Esophagus squamous epithelium (tissue), 5 donors: ENCODE measurements around the gene MT1F. TPM values are rescaled to one million over a fixed set of nuclear protein-coding genes. Genes with fewer than 3 reads are reported as not detected.

Experiments used
- DNase-seq: peaks from one replicate; lab custom pipeline; 2025; lab: John Stamatoyannopoulos, UW
- H3K27ac ChIP-seq, 4 donors: fragments of 200-600 bp; sonication (generic); one replicate each; pipeline ENCODE4 v1.5.1; 2016 to 2019; ENCODE audit warnings: mild to moderate bottlenecking in 1 of 4
- H3K27me3 ChIP-seq, 4 donors: fragments of 200-600 bp; sonication (generic); 1 replicate in 3 of 4; 2 replicates in 1 of 4; pipeline versions ENCODE4 v1.5.1 to v1.6.0; 2017 to 2021; ENCODE audit warnings: antibody characterized with exemption in 1 of 4
- H3K36me3 ChIP-seq, 3 donors: fragments of 200-600 bp; sonication (generic); one replicate each; pipeline ENCODE4 v1.5.1; 2016 to 2019
- H3K4me1 ChIP-seq, 3 donors: fragments of 200-600 bp; sonication (generic); one replicate each; pipeline ENCODE4 v1.5.1; 2017 to 2019
- H3K4me3 ChIP-seq, 4 donors: fragments of 200-600 bp; sonication (generic); 1 replicate in 3 of 4; 2 replicates in 1 of 4; pipeline ENCODE4 v1.5.1; 2016 to 2019; ENCODE audit warnings: mild to moderate bottlenecking in 2 of 4, moderate library complexity in 1 of 4
- H3K9me3 ChIP-seq, 3 donors: fragments of 200-600 bp; sonication (generic); one replicate each; pipeline ENCODE4 v1.5.1; 2016 to 2019
- POLR2A ChIP-seq, 4 donors: fragments of 450-650 bp; IDR thresholded peaks; one replicate each; pipeline ENCODE4 v1.6.1; 2017; ENCODE audit warnings: antibody characterized with exemption in 4 of 4, mild to moderate bottlenecking in 4 of 4, moderate library complexity in 3 of 4
- WGBS, 2 donors: methylation state at CpG; one replicate each; pipeline ENCODE4 v1.1.5; 2018; 5-methylcytosine and 5-hydroxymethylcytosine counted together
- intact Hi-C: fragments of 100-400 bp; cut with DNase I; formaldehyde crosslinking; loops from one replicate; pipeline ENCODE4 v1.15.0; 2022
- total RNA-seq, 4 donors: library from RNA; depleted of rRNA; stranded (reverse); fragments of >200 nt; gene quantifications; one replicate each; pipeline ENCODE4 v1.1.0, GENCODE V29; 2016
- TF ChIP-seq, protein P1 (sequence below), 6 experiments: fragments of 450-650 bp in 4 of 6; fragments of 200-600 bp in 2 of 6; sonication (generic) in 2 of 6; IDR thresholded peaks; one replicate each; pipeline ENCODE4 v1.5.1; 2016 to 2019; ENCODE audit warnings: antibody characterized with exemption in 6 of 6, mild to moderate bottlenecking in 4 of 6, moderate library complexity in 4 of 6
- donor health status: DM: yes; HTN: yes; CAD: no.

Gene MT1F
- total RNA-seq, 4 donors from 2014 or later: 2.8 to 4.2 (median 2.9) TPM; not detected in 1

DNA sequence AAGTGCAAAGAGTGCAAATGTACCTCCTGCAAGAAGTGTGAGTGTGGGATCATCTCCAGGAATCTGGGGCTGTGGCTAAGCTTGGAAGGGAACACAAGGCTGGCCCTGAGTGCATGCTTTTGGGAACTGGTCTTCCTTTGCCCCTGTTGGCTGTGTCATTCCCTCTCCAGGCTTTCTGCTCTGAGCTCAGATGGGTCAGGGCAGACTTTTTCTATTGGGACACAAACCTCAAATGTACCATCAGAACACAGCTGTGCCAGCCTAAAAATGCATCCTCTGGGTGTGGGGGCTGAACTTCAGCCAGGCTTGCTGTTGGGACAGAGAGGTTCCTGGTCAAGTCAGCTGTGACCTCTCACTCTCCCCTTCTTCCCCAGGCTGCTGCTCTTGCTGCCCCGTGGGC lies 5.2 kb upstream of the MT1F start:
- Histone ChIP-seq H3K4me1 (peaks cover 3 to 18% (median 5%) of the 10 kb centered on the region in 3 donors), H3K4me3 (no peak overlapping the region), H3K27ac (no peak overlapping the region), H3K27me3 (peaks cover 0 to 61% (median 0%) of the 10 kb centered on the region in 4 donors), H3K36me3 (no peaks in the 10 kb centered on the region), H3K9me3 (no peaks in the 10 kb centered on the region)
- TF ChIP-seq, protein P1, sequence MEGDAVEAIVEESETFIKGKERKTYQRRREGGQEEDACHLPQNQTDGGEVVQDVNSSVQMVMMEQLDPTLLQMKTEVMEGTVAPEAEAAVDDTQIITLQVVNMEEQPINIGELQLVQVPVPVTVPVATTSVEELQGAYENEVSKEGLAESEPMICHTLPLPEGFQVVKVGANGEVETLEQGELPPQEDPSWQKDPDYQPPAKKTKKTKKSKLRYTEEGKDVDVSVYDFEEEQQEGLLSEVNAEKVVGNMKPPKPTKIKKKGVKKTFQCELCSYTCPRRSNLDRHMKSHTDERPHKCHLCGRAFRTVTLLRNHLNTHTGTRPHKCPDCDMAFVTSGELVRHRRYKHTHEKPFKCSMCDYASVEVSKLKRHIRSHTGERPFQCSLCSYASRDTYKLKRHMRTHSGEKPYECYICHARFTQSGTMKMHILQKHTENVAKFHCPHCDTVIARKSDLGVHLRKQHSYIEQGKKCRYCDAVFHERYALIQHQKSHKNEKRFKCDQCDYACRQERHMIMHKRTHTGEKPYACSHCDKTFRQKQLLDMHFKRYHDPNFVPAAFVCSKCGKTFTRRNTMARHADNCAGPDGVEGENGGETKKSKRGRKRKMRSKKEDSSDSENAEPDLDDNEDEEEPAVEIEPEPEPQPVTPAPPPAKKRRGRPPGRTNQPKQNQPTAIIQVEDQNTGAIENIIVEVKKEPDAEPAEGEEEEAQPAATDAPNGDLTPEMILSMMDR (IDR thresholded peaks at IDR 0.05): no peak
- TF ChIP-seq POLR2A (IDR thresholded peaks at IDR 0.05): no peak
- WGBS, 2 donors: 25 to 29% methylated on average over 1 of the region's 1 CpG
- intact Hi-C loops: no loop called here
- DNase-seq: no peak

DNA sequence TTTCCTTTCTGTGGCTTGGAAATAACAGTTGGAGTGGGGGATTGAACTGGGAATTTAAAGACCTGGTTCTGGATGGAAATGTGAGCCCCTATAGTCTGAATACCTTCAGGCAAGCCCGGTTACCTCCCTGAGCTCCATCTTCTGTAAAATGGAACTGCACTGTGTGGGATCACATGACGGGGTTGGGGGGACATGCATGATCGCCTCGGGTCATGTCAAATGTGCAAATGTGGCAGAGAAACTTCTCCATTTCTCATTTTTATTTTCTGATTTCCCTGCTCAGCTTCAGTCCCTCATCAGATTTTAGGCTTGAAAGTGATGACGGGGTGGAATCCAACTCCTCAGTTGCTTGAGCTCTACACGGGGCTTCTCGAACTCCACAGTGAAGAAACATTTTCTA lies 4.5 kb upstream of the MT1F start:
- intact Hi-C loops: no loop called here
- Histone ChIP-seq H3K27me3 (peaks cover 0 to 61% (median 0%) of the 10 kb centered on the region in 4 donors), H3K9me3 (no peaks in the 10 kb centered on the region), H3K4me3 (no peak overlapping the region), H3K27ac (no peak overlapping the region), H3K4me1 (peaks cover 9 to 24% (median 11%) of the 10 kb centered on the region in 3 donors), H3K36me3 (no peaks in the 10 kb centered on the region)
- 72 to 85% methylated on average over 7 of the region's 7 CpGs for WGBS, 2 donors
- TF ChIP-seq, protein P1 (IDR thresholded peaks at IDR 0.05): no peak
- TF ChIP-seq POLR2A (IDR thresholded peaks at IDR 0.05): no peak
- DNase-seq: no peak

DNA sequence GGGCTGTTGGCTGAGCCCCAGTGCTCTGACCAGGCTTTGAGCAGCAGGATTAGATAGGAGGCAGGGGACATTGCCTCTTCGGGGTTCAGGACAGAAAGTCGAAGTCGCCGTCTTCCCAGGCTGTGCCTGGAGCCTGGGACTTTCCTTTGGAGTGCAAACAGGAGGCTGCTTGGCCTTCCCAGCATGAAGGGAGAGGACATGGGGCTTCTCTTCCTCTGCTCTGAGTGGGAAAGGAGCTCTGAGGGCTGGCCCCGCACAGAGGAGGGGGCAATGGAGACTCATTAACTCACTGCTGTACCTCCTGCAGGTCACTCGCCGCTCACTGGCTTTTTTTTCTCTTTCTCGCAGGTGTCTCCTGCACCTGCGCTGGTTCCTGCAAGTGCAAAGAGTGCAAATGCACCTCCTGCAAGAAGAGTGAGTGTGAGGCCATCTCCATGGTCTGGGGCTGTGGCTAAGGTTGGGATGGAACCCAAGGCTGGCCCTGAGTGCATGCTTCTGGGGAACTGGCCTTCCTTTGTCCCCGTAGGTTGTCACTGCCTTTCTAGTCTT lies 642 bp downstream of the MT1F start:
- peak overlapping the region in 3 of 4 donors; percentile 55 to 71 (median 55) for H3K4me3 ChIP-seq
- H3K27ac ChIP-seq: peak overlapping the region in 3 of 4 donors; percentile 71 to 77 (median 74)
- intact Hi-C loops: no loop called here
- no peaks in the 10 kb centered on the region for H3K9me3 ChIP-seq
- H3K27me3 ChIP-seq: peaks cover 0 to 68% (median 10%) of the 10 kb centered on the region in 4 donors
- no peaks in the 10 kb centered on the region for H3K36me3 ChIP-seq
- WGBS, 2 donors: 56 to 65% methylated on average over 6 to 8 of the region's 10 CpGs
- no peak for DNase-seq
- TF ChIP-seq POLR2A (IDR thresholded peaks at IDR 0.05): no peak
- TF ChIP-seq, protein P1 (IDR thresholded peaks at IDR 0.05): no peak
- peaks cover 16 to 32% (median 18%) of the 10 kb centered on the region in 3 donors for H3K4me1 ChIP-seq

DNA sequence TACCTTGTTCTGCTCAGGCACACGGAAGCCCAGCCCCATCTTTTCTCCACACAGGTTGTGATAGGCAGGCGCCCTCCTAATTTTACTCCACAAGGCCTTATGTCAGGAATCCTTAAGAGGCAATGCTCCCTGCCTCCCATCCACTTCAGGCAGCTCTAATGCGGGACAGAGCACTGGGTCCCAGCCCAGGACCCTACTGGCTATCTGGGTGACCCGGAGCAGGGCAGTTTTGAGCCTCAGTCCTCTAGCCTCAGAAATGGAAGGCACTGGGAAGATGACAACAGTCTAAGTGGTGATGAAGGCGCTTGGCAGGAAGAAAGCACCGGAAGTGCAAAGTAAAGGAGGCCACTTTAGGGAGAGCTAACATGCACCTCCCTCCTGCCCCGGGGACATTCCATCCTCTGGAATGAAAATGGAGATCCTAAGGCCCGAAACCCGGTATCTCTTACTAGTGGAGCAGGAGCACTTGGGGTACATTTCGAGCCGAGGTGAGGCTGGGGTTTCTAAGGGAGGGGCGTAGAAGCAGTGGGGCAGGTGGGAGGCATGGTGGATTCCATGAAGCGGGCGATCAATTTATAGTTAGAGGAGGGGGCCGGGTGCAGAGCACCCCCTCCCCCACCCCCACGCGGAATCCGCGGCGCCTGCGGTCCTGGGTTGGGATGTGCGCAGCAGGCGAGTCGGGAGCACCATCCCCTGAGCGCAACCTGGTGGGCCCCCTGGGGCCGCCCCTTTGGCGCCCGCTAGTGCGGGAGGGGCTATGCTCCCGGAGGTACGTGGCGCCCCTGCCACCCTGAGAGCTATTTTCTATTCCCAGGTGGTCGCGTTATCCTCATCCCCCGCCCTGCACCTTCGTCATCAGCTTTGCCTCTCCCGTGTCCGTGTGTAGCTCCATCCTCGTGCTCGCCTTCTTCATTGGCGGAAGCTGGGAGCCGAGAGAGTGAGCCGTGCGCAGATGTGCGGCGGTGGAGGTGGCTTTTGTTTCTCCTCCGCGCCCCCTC lies 4.9 kb downstream of the MT1F start:
- WGBS, 2 donors: 28 to 41% methylated on average over 17 to 32 of the region's 48 CpGs
- H3K4me3 ChIP-seq: peak overlapping the region in 2 of 4 donors; percentile 29 to 50
- no peak for DNase-seq

More for the DNA sequence above, 4.9 kb downstream of the MT1F start:
- Histone ChIP-seq H3K36me3 (no peaks in the 10 kb centered on the region), H3K27ac (no peak overlapping the region), H3K27me3 (peaks cover 0 to 100% (median 10%) of the 10 kb centered on the region in 4 donors), H3K4me1 (peaks cover 12 to 40% (median 17%) of the 10 kb centered on the region in 3 donors), H3K9me3 (no peaks in the 10 kb centered on the region)
- no peak for TF ChIP-seq POLR2A (IDR thresholded peaks at IDR 0.05)
- TF ChIP-seq, protein P1 (IDR thresholded peaks at IDR 0.05): no peak
- intact Hi-C loops: no loop called here
